ENCODE measurements around the gene MARF1. TPM values are rescaled to one million over a fixed set of nuclear protein-coding genes. Genes with fewer than 3 reads are reported as not detected.

Gene MARF1
- total and polyA plus RNA-seq, 2 of the 8 experiments (the other 6 are each of a cell fraction or from before 2014, with no cell fraction given), result 5.6 to 31.4 TPM

GRCh38 chr16:15583526-15583925, 59.4 kb downstream of the MARF1 start:
- no peaks in the 10 kb centered on the region for H3K4me1 ChIP-seq (replicated peaks in 1 of 4; ENCODE audit: control insufficient read depth in 3 of 4, insufficient read depth in 4 of 4, low read length in 3 of 4)
- no peaks in the 10 kb centered on the region for H3K79me2 ChIP-seq (ENCODE audit: control insufficient read depth in 1 of 2, insufficient read depth in 2 of 2, low read length in 2 of 2)
- H2BK12ac ChIP-seq (ENCODE audit: low read depth, low read length), result no peak overlapping the region
- H3K36me3 ChIP-seq (ENCODE audit: control insufficient read depth in 2 of 4, insufficient read depth in 4 of 4, low read length in 3 of 4), result peaks cover 0 to 6% (median 5%) of the 10 kb centered on the region in 4 experiments; a peak in 3 of 8 replicates
- no peak overlapping the region for H3K4me3 ChIP-seq (ENCODE audit: extremely low read depth in 1 of 4, insufficient read depth in 2 of 4, low read depth in 3 of 4, low read length in 4 of 4)
- H2AFZ ChIP-seq (ENCODE audit: low read length), result no peak overlapping the region
- H2BK120ac ChIP-seq (replicated peaks; ENCODE audit: low read depth, low read length), result no peak overlapping the region
- no peak overlapping the region for H3K4ac ChIP-seq (replicated peaks; ENCODE audit: insufficient read length, low read depth, low read length)
- no peak overlapping the region for H2BK15ac ChIP-seq (ENCODE audit: low read length)
- H3K56ac ChIP-seq (replicated peaks; ENCODE audit: insufficient read length, low read depth, low read length), result no peak overlapping the region
- no peak overlapping the region for H2BK20ac ChIP-seq (ENCODE audit: low read length)
- no peak overlapping the region for H4K8ac ChIP-seq (ENCODE audit: extremely low read depth, insufficient read depth, low read length)
- H3K79me1 ChIP-seq (ENCODE audit: low read depth, low read length), result no peaks in the 10 kb centered on the region
- H3K9ac ChIP-seq (replicated peaks in 1 of 4; ENCODE audit: extremely low read depth in 1 of 4, low read depth in 3 of 4, low read length in 3 of 4), result no peak overlapping the region
- peaks cover 7 to 12% of the 10 kb centered on the region in 2 experiments; a peak in 3 of 4 replicates for H3K9me3 ChIP-seq (ENCODE audit: insufficient read depth in 2 of 2, low read depth in 1 of 2, low read length in 1 of 2)
- TF ChIP-seq GABPA (IDR thresholded peaks at IDR 0.05; ENCODE audit: borderline replicate concordance, insufficient read depth, low read length) (no peak), BRCA1 (IDR thresholded peaks at IDR 0.05; ENCODE audit: low read depth, low read length) (no peak), SRF (IDR thresholded peaks at IDR 0.05; ENCODE audit: low read depth, low read length) (no peak), KDM5A (IDR thresholded peaks at IDR 0.05; ENCODE audit: low read length) (no peak), GTF2F1 (IDR thresholded peaks at IDR 0.05; ENCODE audit: borderline replicate concordance, low read depth, low read length) (no peak)
- DNase-seq (ENCODE audit: low read depth in 1 of 2, low spot score in 2 of 2) (no peak), FAIRE-seq (no peak)
- no peak overlapping the region for H2BK5ac ChIP-seq (ENCODE audit: low read depth, low read length)
- no peaks in the 10 kb centered on the region for H3K23me2 ChIP-seq (ENCODE audit: low read depth, low read length)
- H3K18ac ChIP-seq (ENCODE audit: extremely low read depth, low read length), result no peak overlapping the region
- no peak overlapping the region for H2AK5ac ChIP-seq (ENCODE audit: low read depth, low read length)
- CTCF ChIA-PET (ENCODE audit: partially characterized antibody), result no interaction called here
- no peaks in the 10 kb centered on the region for H4K20me1 ChIP-seq (replicated peaks in 1 of 2; ENCODE audit: control insufficient read depth in 1 of 2, insufficient read depth in 2 of 2, low read length in 2 of 2)
- POLR2A ChIA-PET (ENCODE audit: partially characterized antibody), result no interaction called here
- H3K4me2 ChIP-seq (ENCODE audit: insufficient read depth in 1 of 2, low read depth in 2 of 2, low read length in 2 of 2), result no peak overlapping the region
- H3K27ac ChIP-seq (ENCODE audit: low read depth, low read length), result no peak overlapping the region
- no peak overlapping the region for H3K14ac ChIP-seq (ENCODE audit: insufficient read length)
- H4K5ac ChIP-seq (ENCODE audit: insufficient read length, low read depth, low read length), result no peak overlapping the region
- H3K23ac ChIP-seq (ENCODE audit: insufficient read length), result no peak overlapping the region
- H4K91ac ChIP-seq (replicated peaks; ENCODE audit: insufficient read length, low read length), result no peak overlapping the region
- 88% methylated on average over 4 of the region's 4 CpGs; no CpG with 5 or more reads in 1 of the 2 experiments for WGBS, 2 experiments (ENCODE audit: extremely low coverage in 1 of 2, insufficient coverage in 1 of 2, insufficient read length in 1 of 2, insufficient replicate concordance in 2 of 2, low coverage in 1 of 2, low lambda C conversion rate in 2 of 2, missing lambda C conversion rate in 1 of 2)
- no peaks in the 10 kb centered on the region for H3K27me3 ChIP-seq (replicated peaks in 1 of 4; ENCODE audit: control insufficient read depth in 3 of 4, extremely low read depth in 1 of 4, insufficient read depth in 3 of 4, low read length in 3 of 4)

All from H1 (cell line).